Measurements from ENCODE around the gene CASP8AP2.

DNA sequence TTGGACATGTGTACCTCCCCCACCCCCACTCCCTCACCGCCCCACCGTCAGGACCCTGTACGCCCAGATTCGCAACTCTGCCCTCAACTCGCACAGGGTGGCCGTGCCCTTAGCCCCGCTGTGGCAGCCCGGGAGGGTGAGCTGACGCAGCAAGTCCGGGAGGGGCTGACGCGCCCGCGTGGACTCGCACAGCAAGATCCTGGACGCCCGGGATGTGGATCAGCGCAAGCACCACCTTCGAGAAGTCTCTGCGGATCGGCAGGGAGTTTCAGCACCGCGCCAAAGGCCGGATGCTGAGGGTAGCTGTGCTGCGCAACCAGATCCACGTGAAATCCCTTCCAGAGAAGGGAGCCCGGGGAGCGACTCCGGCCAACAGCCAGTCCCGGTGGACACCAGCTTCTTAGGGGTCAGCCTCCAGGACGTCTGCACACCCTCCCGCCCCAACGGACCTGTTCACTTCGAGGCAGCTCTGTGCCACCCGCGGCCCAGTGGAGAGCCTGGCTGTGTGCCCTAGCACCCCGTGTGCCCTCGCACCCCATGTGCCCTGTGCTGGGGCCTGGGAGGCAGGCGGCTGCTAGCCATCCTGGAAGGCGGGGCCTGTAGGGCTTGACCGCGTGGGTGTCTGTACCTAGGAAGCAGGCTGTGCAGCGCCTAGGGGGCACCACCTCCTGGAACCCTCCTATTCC lies 57.9 kb downstream of the CASP8AP2 start:
- TF ChIP-seq, protein P1, sequence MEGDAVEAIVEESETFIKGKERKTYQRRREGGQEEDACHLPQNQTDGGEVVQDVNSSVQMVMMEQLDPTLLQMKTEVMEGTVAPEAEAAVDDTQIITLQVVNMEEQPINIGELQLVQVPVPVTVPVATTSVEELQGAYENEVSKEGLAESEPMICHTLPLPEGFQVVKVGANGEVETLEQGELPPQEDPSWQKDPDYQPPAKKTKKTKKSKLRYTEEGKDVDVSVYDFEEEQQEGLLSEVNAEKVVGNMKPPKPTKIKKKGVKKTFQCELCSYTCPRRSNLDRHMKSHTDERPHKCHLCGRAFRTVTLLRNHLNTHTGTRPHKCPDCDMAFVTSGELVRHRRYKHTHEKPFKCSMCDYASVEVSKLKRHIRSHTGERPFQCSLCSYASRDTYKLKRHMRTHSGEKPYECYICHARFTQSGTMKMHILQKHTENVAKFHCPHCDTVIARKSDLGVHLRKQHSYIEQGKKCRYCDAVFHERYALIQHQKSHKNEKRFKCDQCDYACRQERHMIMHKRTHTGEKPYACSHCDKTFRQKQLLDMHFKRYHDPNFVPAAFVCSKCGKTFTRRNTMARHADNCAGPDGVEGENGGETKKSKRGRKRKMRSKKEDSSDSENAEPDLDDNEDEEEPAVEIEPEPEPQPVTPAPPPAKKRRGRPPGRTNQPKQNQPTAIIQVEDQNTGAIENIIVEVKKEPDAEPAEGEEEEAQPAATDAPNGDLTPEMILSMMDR (IDR thresholded peaks at IDR 0.05), result no peak
- TF ChIP-seq POLR2A (IDR thresholded peaks at IDR 0.05; ENCODE audit: low read depth) (no peak), POLR2AphosphoS5 (IDR thresholded peaks at IDR 0.05) (no peak), EP300 (IDR thresholded peaks at IDR 0.05) (no peak)

Measured in esophagus muscularis mucosa (tissue), 4 donors.